Activated CD4-positive, CD25-positive, alpha-beta regulatory T cell (primary cell): ENCODE measurements around the gene ANK2.
"Not testable (repeated sequence)": the region's sequence is repeated elsewhere in the genome, so short reads cannot be mapped to it uniquely, and the experiment has no call there.

ENCODE experiments used
- DNase-seq, 4 experiments: peaks; one replicate each; lab custom pipeline; 2025; lab: John Stamatoyannopoulos, UW

ANK2 gene

DNA sequence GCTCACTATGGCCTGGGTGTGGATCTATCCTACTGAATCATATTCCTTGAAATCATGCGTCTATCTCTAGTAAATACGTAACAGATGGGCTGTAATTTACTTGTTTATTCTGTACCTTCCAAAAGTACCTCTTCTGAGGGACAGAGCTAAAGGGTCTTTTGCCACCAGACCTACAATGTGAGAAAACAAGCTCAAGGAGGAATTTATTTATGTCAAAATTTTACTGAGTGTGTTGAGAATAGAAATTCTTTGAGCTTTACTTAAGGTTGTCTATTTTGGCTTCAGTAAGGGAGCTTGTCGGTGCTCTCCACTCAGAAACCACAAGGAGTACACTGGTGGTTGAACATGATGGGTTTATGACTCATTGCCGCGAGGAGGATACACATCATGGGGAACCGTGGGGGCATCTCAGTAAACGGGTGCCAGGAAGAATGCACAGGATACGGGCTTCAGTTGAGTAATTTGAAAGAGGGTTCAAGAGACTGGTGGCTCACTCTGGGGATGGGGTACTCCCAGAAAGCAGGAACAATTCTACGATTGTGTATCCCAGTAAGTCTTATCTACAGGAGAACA, 3.0 kb downstream of the ANK2 start:
- no peak for DNase-seq

DNA sequence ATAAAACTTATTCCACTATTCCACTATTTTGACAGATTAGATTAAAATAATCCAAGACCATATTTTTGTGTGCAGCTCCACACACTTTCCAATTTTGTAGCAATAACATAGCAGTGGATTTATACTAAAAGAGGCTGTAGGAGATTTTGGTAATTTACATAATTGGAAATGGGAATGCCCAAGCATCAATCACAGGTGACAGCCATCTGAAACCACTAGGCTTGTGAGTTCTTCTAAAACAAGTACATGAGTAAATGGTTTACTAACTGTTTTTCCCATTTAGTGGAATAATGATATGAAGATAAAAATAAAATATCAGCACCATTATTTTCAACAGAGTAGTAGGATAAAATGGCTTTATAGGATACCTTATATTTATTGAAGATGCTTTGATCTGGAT, 4.4 kb downstream of the ANK2 start:
- no peak for DNase-seq

DNA sequence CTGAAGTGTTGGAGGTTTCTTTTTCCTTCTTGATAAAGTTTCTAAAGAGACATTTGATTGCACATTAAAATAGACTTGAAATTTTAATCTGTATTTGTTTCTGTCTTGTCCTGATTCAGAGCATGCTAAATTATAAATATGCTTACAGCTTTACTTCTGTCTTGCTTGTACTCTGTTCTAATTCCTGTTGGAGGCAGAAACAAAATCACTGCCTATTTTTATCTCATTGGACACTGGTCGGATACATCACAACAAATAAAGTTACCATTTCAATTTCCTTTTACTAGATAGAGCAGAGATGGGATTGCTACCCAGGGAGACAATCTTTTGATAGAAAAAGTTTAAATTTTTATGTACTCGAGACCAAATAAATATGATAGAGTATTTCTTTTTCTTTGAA, 6.9 kb downstream of the ANK2 start:
- no peak for DNase-seq

DNA sequence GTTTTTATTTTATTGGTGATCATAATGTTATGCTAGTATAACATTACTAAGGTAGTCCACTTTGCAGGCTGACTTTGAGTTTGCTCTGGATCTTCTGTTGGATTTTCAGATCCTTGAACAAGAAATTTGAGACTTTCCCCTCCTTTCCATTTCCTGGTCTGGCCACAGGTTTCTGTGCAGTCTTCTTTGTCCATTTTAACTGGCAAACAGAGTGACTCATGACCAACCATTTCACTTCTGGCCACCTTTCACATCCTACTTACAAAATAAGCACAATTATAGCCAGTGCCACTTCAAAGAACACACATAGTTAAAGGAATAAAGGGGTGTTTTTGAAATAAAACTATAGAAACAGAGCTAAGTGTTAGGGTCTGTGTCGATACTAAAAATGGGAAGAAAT, 8.4 kb downstream of the ANK2 start:
- no peak for DNase-seq

DNA sequence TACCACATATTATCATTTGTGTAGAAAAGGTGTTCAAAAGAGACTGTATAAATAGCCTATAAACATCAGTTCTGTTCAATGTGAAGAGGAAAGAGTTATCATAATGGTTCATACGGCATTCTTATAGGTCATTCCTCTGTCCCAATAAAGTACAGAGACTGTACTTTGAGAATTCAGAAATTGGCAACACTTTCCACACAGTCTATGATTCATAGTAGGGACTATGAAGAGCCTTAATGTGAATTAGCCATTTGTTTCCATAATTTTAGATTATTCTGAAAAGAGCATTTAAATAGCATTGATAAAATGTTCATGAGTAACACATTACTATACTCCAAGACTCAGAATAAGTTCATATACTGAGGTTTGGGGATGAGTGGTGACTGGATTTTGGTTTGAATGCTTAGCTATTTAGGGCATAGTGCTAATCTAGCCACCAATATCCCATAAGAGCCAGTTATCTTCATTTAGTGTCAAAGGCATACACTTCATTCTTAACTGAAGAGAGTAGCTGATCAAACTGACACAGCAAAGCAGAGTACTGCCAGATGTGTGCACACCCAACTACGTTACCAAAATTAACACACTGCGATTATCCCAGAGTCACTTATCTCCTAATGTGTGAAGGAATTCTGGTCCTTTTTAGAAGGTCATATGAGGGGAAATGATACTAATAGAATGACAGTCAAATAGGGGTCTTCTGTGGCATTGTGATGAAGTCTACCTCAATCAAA, 10.2 kb downstream of the ANK2 start:
- DNase-seq, result no peak

DNA sequence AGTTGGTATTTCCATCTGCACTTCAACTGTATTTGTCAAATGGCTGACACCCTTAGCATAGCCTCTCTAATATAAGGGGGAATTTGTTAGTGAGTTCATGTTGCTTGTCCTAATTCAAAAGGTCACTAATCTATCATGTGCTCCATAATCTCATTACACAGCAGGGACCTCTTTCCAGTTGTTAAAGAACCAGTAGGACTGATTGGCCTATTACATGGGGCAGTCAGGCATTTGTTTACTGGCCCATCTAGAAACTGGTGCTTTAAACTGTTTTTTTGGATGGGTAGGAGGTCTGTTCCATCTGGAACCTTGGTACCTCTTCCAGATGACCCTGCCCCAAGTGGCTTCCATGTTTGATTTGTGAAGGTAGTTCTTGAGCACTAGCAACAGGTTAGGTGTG, 11.4 kb downstream of the ANK2 start:
- DNase-seq, result no peak

DNA sequence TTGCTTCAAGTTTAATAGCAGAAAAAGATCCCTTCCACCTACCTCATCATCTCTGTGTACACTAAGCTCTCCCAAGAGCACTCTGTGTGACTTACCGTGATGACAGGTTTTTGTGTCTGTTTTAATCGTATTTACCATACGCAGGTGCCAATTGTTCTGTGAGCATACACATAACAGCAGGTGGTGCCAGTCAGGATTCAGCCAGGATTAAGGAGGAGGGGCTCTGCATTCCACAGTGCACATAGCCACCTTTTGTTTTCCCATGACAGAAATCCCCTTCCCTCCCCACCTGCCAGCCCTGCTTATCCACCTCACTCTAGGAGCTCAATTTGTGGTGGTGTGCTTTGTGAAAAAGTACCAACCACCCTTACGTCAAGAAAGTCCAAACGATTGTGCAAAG, 14.8 kb downstream of the ANK2 start:
- no peak for DNase-seq

DNA sequence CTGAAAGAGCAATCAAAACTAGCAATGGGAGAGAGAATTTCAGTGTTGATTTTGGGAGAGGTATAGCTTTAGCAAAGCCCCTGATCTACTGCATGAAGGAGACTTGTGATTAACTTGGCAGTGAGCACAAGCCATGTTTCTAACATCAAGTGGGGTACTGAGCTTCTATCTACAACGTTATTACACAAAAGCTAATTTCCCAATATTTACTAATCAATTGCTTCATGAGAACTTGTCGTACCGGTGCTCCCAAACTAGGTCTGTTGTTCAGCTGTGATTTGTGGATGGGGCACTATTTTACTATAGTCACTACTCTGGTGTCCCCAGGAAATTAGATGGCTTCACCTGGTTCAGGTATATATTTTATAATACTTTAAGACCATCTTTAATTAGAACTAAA, 16.2 kb downstream of the ANK2 start:
- DNase-seq, result no peak

DNA sequence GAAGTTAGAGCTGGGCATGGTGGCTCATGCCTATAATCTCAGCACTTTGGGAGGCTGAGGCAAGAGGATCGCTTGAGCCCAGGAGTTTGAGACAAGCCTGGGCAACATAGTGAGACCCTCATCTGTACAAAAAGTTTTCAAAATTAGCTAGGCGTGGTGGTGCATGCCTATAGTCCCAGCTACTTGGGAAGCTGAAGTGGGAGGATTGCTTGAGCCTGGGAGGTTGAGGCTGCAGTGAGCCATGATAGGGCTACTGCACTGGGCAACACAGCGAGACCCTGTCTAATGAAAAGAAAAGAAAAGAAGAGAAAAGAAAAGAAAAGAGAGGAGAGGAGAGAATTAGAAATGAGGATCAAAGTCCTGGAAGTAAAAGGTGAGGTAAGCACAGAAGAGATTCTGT, 19.3 kb downstream of the ANK2 start:
- DNase-seq, result not testable (repeated sequence)

DNA sequence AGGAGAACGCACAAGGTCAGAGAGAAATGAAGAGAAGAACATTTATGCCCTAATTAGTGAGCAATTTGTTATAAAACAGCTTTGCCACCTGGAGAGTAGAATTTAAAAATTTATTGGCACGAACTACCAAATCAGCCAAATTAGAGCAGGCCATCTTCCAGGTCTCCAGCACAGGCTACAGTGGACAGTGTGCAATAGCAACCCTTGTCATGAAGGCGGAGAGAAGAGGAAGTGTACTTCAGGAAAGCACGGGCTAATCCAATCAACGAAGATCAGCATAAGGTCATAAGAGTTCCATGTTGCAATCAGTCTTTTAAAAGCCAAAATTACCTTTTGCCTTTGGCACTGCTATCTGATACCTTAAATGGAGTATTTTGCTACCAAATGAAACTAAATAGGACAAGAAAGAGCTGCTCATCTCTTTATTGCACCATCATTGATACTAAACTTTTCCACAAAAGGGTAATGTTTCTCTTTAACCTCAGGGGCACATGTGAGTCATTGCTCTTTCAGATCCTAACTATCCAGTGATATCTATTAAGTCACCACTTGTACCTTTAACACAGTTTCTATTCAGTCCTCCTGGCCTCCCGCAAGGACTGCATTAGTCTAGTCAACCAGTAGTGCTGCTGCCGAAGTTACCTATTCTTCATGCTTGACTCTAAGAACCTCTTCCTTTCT, 19.9 kb downstream of the ANK2 start:
- no peak for DNase-seq

DNA sequence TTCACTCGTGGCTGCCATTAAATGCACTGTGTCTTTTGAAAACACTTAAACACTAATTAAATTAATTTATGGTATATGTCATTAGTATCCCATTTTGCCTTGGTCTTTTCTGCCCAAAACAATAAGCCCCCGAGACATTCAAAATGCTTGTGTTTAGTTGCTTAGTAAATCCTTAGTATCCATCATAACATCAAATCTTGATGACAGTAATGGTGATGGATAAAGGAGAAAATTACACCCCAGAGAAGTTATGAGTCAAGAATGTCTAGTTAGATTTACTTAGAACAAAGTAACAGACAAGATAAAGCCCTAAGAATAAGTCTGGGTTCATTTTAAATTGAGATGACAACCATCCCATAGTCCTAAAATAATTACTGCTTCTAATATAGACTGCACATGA, 21.3 kb downstream of the ANK2 start:
- no peak for DNase-seq

DNA sequence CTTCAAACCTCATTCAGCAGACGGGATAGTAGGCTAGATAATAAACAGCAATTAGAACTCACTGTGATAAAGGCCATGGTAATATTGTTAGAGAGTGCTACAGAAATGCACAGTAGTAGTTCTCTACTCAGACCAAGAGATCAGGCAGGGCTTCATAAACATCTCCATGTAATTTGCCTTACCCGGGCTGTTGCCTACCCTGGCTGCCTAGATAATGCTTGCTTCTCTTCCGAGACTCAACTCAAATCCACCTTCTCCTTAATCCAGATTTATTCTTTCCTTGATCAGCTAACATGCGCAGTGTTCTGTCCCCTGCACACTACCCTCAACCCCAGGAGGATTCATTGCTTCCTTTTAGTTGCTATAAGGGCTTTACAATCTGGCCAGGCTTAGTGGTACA, 21.8 kb downstream of the ANK2 start:
- DNase-seq, result no peak

DNA sequence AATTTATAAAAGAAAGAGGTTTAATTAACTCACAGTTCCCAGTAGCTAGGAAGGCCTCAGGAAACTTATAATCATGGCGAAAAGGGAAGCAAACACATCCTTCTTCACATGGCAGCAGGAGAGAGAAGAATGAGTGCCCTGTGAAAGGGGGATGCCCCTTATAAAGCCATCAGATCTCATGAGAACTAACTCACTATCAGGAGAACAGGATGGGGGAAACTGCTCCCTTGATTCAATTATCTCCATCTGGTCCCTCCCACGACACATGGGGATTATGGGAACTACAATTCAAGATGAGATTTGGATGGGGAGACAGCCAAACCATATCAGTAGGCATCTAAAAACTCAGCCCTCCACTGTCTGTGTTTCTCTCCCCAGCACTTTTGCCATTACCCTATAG, 22.4 kb downstream of the ANK2 start:
- no peak for DNase-seq

DNA sequence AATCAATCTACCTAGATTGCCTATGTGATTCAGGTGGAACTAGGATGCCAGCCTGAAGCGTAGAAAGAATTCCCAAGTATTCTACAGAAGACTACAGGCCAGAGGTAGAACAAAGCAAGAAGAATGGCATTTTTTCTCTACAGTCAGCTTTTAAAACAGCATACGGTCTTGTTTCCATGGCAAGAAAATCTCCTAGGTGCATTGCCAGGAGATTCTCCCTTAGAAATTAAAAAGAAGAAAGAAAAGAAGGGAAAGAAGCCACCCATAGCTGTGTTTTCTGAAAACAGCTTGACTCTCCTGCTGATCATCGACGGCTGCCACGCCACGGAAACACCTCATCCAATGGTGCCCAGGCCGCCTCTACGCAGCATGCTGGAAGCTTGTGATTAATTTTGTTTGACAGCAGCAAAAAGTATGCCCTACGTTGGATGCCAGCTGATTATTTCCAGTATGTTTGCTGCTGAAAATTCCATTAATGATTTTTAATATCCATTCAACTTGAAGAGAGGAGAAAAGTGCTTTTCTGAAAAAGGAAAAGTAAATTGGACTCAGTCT, 24.1 kb downstream of the ANK2 start:
- DNase-seq, result no peak

DNA sequence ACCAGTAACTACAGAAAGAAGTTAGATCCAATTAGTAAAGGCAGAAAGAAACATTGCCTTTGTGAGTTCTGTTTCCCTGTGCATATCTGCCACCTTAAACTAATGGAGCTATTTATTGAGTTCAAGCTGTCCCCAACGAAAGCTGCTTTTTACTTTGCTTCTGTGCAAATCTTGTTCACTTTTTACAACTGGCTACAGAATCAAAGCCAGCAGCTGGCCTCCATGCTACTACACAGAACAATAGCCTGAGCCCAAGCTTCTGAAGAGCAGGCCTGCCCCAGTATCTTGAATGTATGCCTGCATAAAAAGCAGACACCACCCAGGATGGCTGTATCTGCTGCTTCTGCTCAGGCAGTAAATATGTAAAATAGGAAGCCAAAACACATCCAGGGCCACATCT, 28.1 kb downstream of the ANK2 start:
- no peak for DNase-seq

DNA sequence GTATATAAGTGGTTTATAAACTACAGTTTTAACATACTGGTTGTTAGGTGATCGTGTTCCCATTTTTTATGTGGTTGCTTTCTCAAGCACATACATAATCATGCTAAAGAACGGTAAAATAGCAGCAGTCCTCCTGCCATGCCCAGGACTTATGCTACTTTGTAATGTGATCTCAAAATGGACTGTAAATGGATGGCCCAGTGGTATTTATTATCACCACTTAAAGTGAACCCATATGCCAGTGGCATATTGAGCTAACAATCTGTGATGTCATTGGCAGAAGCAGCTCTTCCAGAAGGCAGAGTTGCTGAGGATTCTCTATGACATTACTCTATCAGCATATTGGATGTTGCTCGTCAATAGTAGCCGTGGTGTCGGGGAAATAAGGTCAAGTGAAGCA, 28.6 kb downstream of the ANK2 start:
- DNase-seq, result no peak

DNA sequence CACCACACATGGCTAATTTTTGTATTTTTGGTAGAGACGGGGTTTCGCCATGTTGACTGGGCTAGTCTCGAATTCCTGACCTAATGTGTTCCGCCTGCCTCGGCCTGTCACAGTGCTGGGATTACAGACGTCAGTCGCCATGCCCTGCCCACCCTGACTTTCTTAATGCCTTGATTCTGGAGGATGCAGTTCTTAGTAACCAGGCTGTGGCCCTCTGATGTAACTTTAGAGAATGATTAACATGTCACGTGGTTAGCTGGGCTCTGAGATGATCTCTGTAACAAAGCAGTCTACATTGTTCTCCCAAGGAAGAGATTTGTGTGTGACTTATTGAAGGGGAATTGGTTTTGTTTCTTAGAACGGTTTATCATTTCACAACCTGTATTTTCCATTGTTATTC, 30.6 kb downstream of the ANK2 start:
- no peak for DNase-seq

DNA sequence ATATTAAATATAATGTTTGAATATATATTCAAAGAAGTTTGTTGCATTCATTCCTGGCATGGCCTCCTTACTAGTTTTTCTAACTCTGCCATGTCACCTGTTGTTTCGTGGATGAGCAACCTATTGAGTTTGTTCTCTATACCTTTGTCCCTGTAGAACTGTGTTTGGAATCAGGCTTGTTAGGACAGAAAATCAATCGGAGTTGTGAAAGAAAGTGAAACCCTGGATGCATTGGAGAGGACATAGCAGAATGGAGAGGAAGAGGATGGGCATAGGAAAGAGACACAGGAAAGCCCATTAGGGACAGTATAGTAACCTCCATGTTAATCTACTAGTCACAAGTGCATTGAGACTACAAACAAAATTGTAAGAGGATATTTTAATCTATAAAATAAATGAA, 31.2 kb downstream of the ANK2 start:
- DNase-seq, result no peak

DNA sequence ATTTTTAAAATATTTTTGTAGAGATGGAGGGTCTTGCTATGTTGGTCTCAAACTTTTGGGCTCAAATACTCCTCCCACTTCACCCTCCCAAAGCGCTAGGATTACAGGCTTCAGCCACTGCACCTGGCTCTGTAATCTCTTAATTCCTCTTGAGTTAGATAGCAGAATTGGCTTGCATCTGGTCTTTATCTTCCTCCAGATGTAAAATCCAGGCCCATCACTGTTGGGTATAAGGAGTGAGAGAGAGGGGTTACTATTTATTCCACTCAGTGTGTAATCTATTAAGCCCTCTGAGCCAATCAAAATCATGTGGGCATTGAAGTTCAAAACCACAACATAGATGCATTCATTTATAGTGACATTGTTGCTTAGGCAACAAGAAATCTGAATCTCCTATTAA, 33.9 kb downstream of the ANK2 start:
- no peak for DNase-seq

DNA sequence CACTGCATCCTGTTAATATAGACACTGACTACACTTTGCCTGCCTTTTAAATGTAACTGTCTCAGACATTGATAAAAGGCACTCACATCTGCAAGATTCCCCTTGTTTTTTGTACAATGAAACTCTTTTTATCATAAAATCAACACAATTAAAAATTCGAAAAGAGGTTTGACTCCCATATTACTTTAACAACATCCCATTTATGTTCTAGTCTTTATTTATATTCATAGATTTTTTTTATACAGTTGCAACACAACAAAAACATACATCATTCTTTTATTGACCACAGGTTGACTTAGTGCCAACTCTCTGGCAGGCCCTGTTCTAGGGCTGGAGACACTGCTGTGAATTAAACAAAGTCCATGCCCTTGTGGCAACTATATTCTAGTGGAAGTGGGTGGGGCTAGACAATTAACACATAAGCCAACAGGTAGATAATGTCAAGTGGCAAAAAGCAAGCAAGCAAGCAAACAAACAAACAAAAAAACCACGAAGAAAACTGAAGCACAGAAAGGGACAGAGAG, 36.8 kb downstream of the ANK2 start:
- DNase-seq, result no peak

DNA sequence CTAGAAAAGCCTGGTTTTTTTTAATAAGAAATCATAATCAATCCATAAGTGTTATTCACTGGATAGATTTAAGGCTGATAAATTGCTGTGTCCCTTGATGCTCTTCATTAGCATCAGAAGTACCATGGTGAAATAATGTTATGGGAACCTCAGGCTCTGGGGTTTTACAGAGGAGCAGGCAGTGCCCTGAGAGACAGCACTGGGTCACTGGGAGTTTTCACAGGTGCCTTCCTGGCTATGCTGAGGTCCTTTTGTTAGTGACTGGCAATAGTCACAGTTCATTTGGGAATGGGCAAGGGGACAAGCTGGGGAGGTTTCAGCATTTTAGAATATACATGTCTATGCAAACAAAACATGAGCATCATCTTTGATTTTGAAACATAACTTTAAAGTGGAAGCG, 38.6 kb downstream of the ANK2 start:
- no peak for DNase-seq

DNA sequence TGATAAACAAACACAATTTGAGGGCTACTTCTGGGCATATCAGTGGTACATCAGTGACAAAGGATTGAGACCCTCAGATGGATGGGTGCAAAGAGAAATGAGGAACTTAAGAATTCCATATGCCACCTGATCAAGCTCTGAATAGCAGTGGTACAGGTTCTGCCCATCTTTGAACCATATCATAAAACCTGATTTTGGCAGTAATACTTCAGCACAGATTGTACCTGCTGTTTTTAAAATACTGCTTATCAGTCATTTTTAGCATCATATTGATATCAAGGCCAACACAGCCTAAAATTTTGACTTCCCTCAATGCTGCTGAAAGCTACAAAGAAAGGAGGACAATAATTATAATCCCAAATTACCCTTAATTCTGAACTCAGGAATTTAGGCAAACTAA, 41.5 kb downstream of the ANK2 start:
- no peak for DNase-seq

DNA sequence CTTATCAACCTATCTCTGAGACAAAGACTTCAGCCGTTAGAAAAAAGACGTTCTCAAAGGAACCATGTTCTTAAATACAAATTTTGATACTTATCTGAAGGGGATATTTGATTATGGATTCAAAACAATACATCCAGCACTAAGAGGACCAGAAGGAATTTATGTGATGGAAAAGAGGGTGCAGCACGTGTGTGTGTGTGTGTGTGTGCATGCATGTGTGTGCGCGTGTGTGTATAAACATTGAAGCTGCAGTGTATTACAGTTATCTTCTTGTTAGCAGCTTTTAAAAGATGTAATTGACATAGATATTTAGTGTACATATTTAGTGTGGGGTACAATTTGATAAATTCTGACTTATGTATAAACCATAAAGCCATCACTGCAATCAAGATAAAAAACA, 44.9 kb downstream of the ANK2 start:
- DNase-seq, result no peak
